CD4-positive, alpha-beta T cell treated with Interleukin-17A for 1 hour (primary cell): ENCODE results near the gene CADM1.
"Not testable (repeated sequence)": the region's sequence is repeated elsewhere in the genome, so short reads cannot be mapped to it uniquely, and the experiment has no call there.

Source experiments
- DNase-seq: peaks from one replicate; pipeline ENCODE4 v3.0.0-alpha.2; 2020

The CADM1 gene

GRCh38 chr11:115476463-115477286, 27.5 kb downstream of the CADM1 start:
- no peak for DNase-seq

GRCh38 chr11:115475564-115475963, 28.7 kb downstream of the CADM1 start:
- DNase-seq, result no peak

DNA sequence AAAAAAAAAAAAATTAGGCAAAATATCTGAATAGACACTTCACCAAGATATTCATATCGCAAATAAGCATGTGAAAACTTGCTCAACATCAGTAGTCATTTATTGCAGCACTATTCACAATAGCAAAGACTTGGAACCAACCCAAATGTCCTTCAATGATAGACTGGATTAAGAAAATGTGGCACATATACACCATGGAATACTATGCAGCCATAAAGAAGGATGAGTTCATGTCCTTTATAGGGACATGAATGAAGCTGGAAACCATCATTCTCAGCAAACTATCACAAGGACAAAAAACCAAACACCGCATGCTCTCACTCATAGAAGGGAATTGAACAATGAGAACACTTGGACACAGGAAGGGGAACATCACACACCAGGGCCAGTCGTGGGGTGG, 29.9 kb downstream of the CADM1 start:
- not testable (repeated sequence) for DNase-seq

DNA sequence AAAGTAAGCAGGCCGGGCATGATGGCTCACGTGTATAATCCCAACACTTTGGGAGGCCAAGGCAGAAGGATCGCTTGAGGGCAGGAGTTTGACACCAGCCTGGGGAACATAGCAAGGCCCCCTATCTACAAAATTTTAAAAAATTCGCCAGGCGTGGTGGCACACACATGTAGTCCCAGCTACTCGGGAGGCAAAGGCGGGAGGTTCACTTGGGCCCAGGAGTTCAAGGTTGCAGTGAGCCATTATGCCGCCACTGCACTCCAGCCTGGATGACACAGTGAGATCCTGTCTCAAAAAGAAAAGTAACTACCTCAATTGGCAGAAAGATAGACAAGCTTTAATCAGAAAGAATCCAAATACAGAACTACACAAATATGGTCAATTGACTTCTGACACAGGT, 31.0 kb downstream of the CADM1 start:
- no peak for DNase-seq

- no peak for DNase-seq
Observed at GRCh38 chr11:115471367-115471766, 32.8 kb downstream of the CADM1 start.

- no peak for DNase-seq
Observed at GRCh38 chr11:115470928-115471327, 33.3 kb downstream of the CADM1 start.

DNA sequence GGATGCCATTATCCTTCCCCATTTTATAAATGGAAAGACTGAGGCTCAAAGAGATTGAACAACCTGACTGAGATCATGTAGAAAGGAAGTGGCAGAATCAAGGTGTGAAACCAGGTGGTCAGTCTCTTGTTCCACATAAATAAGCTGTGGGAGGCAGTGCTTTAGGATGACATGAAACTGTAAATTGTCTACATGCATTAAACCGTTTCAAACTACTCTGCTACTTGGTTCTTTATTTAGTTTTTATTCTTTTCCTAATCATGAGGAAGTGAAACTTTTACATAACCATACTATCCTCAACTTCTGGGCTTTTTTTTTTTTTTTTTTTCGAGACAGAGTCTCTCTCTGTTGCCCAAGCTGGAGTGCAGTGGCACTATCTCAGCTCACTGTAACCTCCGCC, 34.9 kb downstream of the CADM1 start:
- DNase-seq, result no peak

DNA sequence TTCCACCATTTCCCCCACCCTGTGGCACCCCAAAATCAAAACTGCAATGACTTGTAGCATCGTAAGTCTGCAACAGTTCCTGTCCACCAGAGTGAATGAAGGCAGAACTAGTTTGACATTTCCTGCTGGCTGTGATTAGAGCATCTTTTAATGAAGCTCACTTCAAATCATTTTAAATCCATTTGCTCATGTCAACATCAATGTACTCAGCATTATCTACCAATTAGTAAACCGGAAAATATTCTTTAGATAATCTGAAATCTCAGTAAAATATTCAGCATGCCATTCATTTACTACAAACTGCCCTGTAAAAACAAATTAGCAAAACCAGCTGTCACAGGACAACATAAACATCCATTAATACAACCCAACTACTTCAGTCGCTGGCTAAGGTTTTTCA, 38.1 kb downstream of the CADM1 start:
- no peak for DNase-seq

DNA sequence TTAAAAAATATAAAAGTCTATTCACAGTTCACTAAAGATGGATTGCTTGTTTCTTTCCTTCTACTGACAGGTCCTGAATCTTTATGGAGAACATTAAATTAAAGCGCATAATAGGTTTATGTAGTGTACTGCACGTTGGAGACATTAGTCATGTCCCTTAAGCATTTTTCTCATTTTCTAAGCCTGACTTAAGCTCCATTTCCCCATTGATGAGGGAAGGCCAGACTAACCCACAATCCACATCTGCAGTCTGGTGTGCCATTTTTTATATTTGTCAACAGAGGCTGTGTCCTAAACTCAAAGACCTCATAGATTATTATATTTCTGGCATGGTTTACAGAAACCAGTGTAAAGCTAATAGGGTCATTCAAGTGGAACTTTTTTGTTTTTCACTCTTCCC, 39.9 kb downstream of the CADM1 start:
- no peak for DNase-seq

DNA sequence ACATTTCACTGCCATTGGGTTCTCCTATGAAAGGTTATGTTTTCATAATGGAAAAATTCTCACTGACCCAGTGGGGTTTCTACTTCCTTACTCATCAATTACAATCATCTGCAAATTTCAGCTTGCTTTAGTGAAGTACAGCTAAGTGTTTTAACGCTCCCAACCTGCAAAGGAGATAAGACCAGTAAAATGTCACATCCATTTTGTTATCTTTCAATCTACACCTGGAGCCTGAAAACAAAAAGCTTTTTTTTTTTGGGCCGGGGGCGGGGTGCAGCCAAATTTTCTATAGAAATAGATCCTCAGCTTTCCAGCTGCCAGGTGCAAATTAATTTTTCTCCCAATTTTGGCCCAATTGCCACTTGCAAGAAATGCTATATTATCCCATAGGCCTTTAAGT, 40.6 kb downstream of the CADM1 start:
- DNase-seq, result no peak

DNA sequence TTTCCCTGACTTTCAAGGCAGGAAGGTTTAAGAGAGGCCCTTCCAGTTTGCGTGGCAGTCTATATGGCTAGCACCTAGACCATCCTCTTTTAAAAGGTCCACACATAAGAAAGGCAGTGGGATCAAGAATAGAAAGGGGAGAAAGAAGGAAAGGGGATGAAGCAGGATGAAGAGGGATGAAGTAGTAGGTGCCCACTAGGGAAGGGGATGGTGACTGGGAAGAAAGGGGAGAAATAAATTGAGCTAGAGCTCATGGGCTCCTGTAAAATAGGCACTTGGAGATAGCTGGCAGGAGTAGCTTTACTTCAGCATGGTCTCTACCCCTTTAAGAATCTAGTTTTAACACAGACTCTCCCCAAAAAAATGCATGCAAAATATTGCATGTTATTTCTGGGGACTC, 41.5 kb downstream of the CADM1 start:
- no peak for DNase-seq

- DNase-seq, result no peak
Observed at GRCh38 chr11:115462004-115462541, 42.1 kb downstream of the CADM1 start.

DNA sequence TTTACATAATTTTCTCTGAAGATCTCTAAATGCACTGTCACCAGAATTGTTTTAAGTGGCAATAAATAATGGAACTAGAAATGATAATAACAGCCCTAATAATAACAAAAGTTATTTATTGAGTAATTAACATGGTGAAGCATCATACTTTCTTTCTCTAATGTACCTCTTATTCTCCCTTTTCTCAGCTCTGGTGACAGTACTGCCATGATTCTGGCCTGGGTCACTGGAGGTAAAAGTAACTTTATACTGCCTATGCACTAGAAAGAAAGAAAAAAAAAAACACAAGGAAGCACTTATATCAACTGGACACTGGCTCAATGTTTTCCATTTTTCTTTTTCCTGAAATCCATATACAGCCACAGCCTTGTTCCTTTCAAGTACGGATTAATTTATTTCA, 43.7 kb downstream of the CADM1 start:
- DNase-seq, result no peak

DNA sequence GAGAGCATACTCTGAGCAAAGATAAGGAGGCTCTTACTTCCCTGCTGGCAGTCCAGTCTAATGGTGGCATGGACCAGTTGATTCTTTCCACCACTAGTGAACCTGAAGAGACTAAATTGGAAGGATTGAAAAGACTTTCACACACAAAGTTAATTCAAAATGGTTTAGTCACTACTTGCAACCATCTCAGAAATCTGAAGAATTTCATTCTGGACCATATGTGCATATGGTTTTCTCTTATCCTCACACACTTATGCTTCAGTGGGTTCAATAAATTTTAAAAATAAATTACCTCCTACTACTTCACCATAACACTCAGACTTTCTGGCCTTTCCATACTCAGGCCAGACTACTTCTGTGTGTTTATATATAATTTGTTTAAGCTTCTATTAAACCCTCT, 44.7 kb downstream of the CADM1 start:
- DNase-seq, result no peak

DNA sequence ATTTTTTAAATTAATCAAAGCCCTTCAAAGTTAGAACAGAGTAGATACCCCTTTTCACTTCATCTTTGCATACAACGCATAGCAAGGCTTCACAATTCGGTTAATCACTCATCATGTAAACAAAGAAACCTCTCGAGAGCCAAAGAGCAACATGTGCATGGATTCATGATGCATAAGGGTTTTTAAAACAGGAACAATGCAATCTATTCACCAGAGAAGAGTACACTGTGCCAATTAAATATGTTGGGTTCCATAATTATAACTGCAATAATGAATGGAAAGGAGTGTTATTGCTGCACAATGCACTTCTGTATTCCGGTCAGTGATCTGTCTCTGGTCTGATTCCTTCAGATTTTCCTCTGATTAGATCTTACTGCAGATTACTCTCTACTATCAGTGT, 45.3 kb downstream of the CADM1 start:
- no peak for DNase-seq

- DNase-seq, result no peak
Observed at GRCh38 chr11:115456019-115456418, 48.2 kb downstream of the CADM1 start.

DNA sequence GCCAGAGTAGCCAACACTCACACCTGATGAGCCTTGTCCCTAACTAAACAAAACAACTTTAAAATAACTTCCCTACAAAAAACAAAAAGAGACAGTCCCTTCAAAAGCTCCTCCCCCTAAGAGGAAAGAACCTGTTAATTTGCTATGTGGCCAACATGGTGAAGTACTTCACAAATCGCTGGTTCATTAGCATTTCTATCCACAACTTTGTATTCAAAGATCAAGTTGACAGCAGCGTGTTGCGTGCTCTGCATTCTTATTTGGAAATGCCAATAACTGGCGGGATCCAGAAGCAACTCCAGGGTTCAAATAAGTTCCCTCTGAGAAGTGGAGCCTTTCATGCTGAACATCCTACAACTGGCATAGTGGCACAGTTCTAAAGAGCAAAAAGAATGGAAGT, 48.6 kb downstream of the CADM1 start:
- no peak for DNase-seq

DNA sequence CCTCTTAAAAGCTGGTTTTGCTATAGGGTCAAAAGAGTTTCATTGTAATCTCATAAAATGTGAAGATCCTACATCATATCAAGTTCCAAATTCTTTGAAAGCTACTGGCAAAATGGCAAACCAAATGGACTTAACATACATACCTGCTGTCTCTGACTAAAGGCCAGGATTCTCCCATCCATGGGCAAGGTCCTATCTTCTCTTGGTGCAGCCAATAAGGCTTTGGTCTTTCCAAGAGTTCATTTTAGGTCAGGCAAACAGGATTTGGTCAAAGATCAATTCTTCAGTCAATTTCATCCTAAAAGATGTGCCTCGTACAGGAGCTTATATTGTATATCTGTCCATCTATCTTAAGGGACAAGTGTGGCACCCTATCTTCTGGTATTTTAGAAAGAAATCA, 49.7 kb downstream of the CADM1 start:
- no peak for DNase-seq

GRCh38 chr11:115453693-115454490, 50.3 kb downstream of the CADM1 start:
- no peak for DNase-seq

GRCh38 chr11:115452241-115452640, 52.0 kb downstream of the CADM1 start:
- DNase-seq, result no peak

GRCh38 chr11:115450519-115450918, 53.7 kb downstream of the CADM1 start:
- DNase-seq, result no peak

DNA sequence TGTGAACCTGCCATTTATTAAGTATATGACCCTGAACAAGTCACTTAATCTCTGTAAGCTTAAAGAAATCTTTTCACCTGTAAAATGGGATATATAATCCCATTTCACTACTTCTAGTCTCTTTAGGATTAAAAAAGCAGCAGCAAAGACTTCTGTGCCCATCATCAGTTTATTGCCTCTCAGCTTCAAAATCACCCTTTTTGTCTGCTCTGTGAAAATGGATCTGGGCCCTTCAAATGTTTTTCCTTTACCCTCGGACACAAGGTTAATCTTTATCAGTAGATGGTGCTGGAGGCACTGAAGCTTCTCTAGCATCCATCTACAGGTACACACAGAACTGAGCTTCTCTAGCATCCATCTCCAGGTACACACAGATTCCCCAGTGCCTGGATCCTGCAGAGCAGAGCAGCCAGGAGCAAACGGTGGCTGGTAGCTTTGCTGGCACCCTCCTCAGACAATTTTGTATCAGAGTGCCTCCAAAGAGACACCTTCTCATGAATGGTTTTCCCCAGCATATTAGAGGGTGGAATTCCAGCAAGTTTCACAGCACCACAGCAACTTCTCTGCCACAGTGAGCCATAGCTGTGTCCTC, 56.8 kb downstream of the CADM1 start:
- DNase-seq, result no peak

DNA sequence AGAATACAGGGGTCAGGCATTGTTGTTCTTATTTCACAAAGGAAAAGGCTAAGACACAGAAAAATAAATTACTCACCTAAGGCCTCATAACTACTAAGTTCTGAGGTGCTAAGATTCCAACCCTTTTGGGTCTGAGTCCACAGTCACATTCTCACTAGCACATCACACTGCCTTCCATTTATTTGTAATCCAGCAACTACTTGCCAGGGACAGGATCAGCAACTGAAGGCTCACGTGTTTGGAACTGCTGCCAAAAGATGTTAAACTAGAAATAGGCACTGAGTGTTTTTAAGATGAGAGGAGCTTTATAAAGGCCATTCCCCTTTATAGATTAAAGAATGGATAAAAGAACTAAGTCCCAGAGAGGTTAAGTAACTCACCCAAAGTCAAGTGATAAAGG, 58.0 kb downstream of the CADM1 start:
- DNase-seq, result no peak

- DNase-seq, result no peak
Observed at GRCh38 chr11:115444542-115444941, 59.7 kb downstream of the CADM1 start.
